ENCODE results near the gene PPP1R14D. TPM values are rescaled to one million over a fixed set of nuclear protein-coding genes. Genes with fewer than 3 reads are reported as not detected.

The PPP1R14D gene
- total RNA-seq, 4 donors from 2014 or later: not detected

DNA sequence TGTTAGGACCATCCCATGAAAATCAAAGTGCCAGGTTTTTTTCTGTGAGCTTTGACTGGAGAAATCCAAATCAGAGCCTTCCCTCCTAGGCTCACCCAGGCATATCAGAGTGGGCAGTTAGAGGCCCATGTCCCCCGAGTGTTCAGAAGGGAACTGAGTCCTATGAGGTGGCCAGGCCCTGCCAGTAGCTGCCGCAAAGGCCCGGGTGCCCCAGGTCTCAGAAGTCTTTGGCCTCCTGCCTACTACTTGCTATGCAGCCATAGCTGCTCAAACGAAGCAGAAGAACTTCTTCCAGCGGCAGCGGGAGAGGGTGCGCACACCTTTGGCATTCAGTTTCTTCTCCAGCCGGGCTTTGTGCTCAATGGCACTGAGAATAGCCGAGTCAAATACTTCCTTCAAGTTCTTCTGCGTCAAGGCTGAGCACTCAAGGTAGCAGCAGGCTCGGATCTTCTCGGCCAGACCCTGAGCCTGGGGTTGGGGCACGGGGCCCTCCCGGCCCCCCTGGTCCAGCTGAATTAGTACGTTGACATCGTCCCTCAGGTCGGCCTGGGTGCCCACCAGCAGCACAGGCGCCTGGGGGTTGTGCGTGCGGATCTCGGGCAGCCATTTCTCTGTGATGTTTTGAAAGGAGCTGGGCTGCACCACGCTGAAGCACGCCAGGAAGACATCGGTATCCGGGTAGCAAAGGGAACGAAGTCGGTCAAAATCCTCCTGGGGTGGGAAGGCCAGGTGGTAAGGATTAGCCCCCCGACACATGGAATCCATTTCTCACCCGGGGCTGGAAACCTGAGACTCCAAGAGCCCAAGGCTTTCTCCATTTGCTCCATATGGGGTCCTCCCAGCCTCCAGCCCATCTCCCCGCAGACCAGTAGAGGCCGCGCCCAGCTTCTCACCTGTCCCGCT, 44.5 kb upstream of the PPP1R14D start:
- Histone ChIP-seq H3K4me3 (peak overlapping the region; percentile 57 to 69 (median 60)), H3K9me3 (no peaks in the 10 kb centered on the region), H3K4me1 (peaks cover 12 to 14% (median 14%) of the 10 kb centered on the region in 4 donors), H3K27ac (replicated peaks in 1 of 4) (no peak overlapping the region), H3K27me3 (peaks cover 0 to 43% (median 9%) of the 10 kb centered on the region in 4 donors), H3K36me3 (no peaks in the 10 kb centered on the region)
- TF ChIP-seq, protein P1, sequence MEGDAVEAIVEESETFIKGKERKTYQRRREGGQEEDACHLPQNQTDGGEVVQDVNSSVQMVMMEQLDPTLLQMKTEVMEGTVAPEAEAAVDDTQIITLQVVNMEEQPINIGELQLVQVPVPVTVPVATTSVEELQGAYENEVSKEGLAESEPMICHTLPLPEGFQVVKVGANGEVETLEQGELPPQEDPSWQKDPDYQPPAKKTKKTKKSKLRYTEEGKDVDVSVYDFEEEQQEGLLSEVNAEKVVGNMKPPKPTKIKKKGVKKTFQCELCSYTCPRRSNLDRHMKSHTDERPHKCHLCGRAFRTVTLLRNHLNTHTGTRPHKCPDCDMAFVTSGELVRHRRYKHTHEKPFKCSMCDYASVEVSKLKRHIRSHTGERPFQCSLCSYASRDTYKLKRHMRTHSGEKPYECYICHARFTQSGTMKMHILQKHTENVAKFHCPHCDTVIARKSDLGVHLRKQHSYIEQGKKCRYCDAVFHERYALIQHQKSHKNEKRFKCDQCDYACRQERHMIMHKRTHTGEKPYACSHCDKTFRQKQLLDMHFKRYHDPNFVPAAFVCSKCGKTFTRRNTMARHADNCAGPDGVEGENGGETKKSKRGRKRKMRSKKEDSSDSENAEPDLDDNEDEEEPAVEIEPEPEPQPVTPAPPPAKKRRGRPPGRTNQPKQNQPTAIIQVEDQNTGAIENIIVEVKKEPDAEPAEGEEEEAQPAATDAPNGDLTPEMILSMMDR (IDR thresholded peaks at IDR 0.05): no peak
- TF ChIP-seq POLR2A (IDR thresholded peaks at IDR 0.05; ENCODE audit: low read depth) (no peak), EP300 (IDR thresholded peaks at IDR 0.05) (no peak), POLR2AphosphoS5 (IDR thresholded peaks at IDR 0.05) (no peak)
- 76% methylated on average over 22 of the region's 33 CpGs for WGBS
- no peak for DNase-seq (ENCODE audit: extremely low spot score)
- intact Hi-C loops (cut with DNase I): no loop called here

DNA sequence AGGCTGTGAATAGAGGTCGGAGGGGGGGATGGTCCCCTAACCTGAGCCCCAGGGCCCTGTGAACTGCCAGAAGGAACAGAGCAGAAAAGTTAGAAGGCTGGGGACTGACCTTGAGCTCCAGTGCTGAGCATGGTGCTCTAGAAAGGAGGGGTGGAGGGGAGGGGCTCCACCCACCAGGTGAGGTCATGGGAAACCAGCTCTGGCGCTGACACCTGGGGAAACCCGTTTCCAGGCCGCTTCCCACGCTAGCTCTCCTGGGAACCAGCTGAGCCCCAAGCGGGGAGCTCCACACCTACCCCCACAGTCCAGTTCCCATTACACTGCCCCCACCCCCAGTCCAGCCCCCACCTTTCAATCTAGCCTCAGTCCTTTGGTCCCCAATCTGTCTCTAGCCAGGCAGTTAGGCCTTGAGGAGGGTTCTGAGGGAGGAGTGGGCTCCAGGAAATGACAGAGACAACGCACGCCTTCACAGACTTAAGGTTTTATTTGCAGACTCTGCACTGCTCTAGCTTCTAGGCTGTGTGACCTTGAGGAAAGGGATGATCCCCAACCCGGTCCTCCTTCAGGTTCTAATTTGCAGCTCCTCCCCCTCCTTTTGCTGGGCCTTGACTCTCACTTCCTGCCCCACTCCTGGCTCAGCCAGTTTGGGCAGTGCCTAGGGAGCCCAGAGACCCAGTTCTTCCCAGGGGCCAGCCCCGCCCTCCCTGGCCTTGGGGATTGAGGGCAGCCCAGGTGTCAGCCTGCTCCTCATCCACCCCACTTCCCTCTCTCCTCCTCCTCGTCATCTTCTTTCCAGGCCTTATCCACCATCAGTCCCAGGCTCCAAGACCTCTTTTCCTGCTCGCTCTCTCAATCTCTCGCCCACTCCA, 43.5 kb upstream of the PPP1R14D start:
- H3K36me3 ChIP-seq: no peaks in the 10 kb centered on the region
- H3K27ac ChIP-seq (replicated peaks in 1 of 4): no peak overlapping the region
- intact Hi-C loops (cut with DNase I): no loop called here
- no peak overlapping the region for H3K4me3 ChIP-seq
- TF ChIP-seq POLR2AphosphoS5 (IDR thresholded peaks at IDR 0.05) (no peak), POLR2A (IDR thresholded peaks at IDR 0.05; ENCODE audit: low read depth) (no peak), EP300 (IDR thresholded peaks at IDR 0.05) (no peak)
- TF ChIP-seq, protein P1 (IDR thresholded peaks at IDR 0.05): no peak
- 93% methylated on average over 13 of the region's 13 CpGs for WGBS
- H3K27me3 ChIP-seq: peaks cover 0 to 43% (median 9%) of the 10 kb centered on the region in 4 donors
- H3K9me3 ChIP-seq: no peaks in the 10 kb centered on the region
- no peak for DNase-seq (ENCODE audit: extremely low spot score)
- H3K4me1 ChIP-seq: peaks cover 12 to 14% (median 14%) of the 10 kb centered on the region in 4 donors

DNA sequence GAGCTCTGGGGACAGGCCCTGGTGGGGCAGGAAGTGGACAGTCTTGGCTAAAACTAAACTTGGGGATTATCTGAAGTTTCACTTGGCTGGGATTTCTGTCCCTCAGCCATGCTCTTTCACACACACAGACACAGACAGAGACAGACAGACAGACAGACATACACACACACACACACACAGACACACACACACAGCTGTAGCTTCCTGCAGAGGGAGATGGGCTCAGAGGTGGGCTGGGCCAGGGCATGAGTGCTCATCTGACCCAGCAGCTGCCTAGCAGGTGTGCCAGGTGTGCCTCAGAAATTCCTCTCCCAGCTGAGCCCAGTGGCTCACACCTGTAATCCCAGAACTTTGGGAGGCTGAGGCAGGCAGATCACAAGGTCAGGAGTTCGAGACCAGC, 42.2 kb upstream of the PPP1R14D start:
- WGBS: 100% methylated on average over 1 of the region's 1 CpG
- DNase-seq (ENCODE audit: extremely low spot score): no peak
- Histone ChIP-seq H3K4me3 (no peak overlapping the region), H3K27me3 (peaks cover 0 to 52% (median 9%) of the 10 kb centered on the region in 4 donors), H3K9me3 (no peaks in the 10 kb centered on the region), H3K36me3 (no peaks in the 10 kb centered on the region), H3K4me1 (peaks cover 12 to 14% (median 14%) of the 10 kb centered on the region in 4 donors), H3K27ac (replicated peaks in 1 of 4) (no peak overlapping the region)
- TF ChIP-seq EP300 (IDR thresholded peaks at IDR 0.05) (no peak), POLR2AphosphoS5 (IDR thresholded peaks at IDR 0.05) (no peak), POLR2A (IDR thresholded peaks at IDR 0.05; ENCODE audit: low read depth) (no peak)
- TF ChIP-seq, protein P1 (IDR thresholded peaks at IDR 0.05): no peak
- intact Hi-C loops (cut with DNase I): no loop called here

DNA sequence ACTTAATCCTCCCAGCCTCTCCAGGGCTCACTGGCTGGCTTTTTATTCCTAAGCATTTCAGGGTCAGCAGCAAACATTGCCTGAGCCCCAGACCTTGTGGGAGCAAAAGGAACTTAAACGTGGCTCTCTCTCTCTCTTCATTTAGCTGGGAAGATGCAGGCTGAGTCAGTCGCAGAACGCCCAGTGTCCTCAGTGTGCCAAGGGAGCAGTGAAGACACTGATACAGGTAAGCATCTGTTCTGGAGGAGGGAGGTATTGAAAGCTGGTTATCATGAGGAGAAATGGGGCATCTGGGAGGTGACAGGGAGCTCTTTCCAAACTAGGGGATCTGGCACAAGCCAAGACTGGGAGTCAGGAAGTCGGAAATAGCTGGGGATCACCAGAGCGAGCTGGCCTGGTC, 41.2 kb upstream of the PPP1R14D start:
- Histone ChIP-seq H3K27me3 (peaks cover 0 to 53% (median 9%) of the 10 kb centered on the region in 4 donors), H3K4me1 (peaks cover 12 to 14% (median 14%) of the 10 kb centered on the region in 4 donors), H3K36me3 (no peaks in the 10 kb centered on the region), H3K9me3 (no peaks in the 10 kb centered on the region), H3K27ac (replicated peaks in 1 of 4) (no peak overlapping the region), H3K4me3 (no peak overlapping the region)
- TF ChIP-seq POLR2A (IDR thresholded peaks at IDR 0.05; ENCODE audit: low read depth) (no peak), EP300 (IDR thresholded peaks at IDR 0.05) (no peak), POLR2AphosphoS5 (IDR thresholded peaks at IDR 0.05) (no peak)
- TF ChIP-seq, protein P1 (IDR thresholded peaks at IDR 0.05): no peak
- intact Hi-C loops (cut with DNase I): no loop called here
- no peak for DNase-seq (ENCODE audit: extremely low spot score)
- WGBS: 82% methylated on average over 5 of the region's 5 CpGs
